Measurements from ENCODE around the gene PNPLA1.

The PNPLA1 gene

DNA sequence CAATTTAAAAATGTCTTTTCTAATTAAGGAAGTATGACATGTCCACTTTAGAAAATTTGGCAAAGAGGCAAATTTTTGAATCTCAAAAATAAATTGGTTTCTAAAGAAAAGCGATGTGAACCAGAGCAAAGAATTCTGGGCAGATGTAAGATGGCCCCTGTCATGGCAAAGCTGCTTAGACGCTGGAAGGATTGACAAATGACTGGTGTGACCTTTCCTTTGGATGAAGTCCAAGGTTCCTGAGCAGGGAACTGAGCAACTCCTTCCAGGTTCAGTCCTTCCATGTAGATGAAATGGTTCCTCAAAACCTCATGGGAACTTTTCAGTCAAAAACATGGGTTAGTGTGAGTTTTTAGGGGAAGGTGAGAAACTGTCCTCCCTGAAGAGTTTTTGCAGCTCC, 48.2 kb upstream of the PNPLA1 start:
- TF ChIP-seq ARNTL (CRISPR knock-in tag; IDR thresholded peaks at IDR 0.05; ENCODE audit: borderline replicate concordance, low read depth): no peak
- TF ChIP-seq SNAI2 (CRISPR knock-in tag; IDR thresholded peaks at IDR 0.05): no peak
- no peak for TF ChIP-seq RARB (CRISPR knock-in tag; IDR thresholded peaks at IDR 0.05)
- ATAC-seq: no peak

- TF ChIP-seq ZFP30 (CRISPR knock-in tag; IDR thresholded peaks at IDR 0.05) (no peak), ARNTL (CRISPR knock-in tag; IDR thresholded peaks at IDR 0.05; ENCODE audit: borderline replicate concordance, low read depth) (no peak), CSDC2 (CRISPR knock-in tag; IDR thresholded peaks at IDR 0.05) (no peak), ZNF70 (CRISPR knock-in tag; IDR thresholded peaks at IDR 0.05) (no peak), ZC3H10 (CRISPR knock-in tag; IDR thresholded peaks at IDR 0.05) (no peak), RARB (CRISPR knock-in tag; IDR thresholded peaks at IDR 0.05) (no peak), ESRRG (CRISPR knock-in tag; IDR thresholded peaks at IDR 0.05) (no peak)
- TF ChIP-seq, protein P1, sequence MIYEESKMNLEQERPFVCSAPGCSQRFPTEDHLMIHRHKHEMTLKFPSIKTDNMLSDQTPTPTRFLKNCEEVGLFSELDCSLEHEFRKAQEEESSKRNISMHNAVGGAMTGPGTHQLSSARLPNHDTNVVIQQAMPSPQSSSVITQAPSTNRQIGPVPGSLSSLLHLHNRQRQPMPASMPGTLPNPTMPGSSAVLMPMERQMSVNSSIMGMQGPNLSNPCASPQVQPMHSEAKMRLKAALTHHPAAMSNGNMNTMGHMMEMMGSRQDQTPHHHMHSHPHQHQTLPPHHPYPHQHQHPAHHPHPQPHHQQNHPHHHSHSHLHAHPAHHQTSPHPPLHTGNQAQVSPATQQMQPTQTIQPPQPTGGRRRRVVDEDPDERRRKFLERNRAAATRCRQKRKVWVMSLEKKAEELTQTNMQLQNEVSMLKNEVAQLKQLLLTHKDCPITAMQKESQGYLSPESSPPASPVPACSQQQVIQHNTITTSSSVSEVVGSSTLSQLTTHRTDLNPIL (CRISPR knock-in tag; IDR thresholded peaks at IDR 0.05; ENCODE audit: low read depth): no peak
- TF ChIP-seq, protein P2, sequence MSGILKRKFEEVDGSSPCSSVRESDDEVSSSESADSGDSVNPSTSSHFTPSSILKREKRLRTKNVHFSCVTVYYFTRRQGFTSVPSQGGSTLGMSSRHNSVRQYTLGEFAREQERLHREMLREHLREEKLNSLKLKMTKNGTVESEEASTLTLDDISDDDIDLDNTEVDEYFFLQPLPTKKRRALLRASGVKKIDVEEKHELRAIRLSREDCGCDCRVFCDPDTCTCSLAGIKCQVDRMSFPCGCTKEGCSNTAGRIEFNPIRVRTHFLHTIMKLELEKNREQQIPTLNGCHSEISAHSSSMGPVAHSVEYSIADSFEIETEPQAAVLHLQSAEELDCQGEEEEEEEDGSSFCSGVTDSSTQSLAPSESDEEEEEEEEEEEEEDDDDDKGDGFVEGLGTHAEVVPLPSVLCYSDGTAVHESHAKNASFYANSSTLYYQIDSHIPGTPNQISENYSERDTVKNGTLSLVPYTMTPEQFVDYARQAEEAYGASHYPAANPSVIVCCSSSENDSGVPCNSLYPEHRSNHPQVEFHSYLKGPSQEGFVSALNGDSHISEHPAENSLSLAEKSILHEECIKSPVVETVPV (CRISPR knock-in tag; IDR thresholded peaks at IDR 0.05): no peak
- ATAC-seq: no peak
Measured at GRCh38 chr6:36222924-36223323, 46.9 kb upstream of the PNPLA1 start.

- no peak for ATAC-seq
- no peak for TF ChIP-seq ZNF8 (CRISPR knock-in tag; IDR thresholded peaks at IDR 0.05)
- no peak for TF ChIP-seq GLIS3 (CRISPR knock-in tag; IDR thresholded peaks at IDR 0.05)
- TF ChIP-seq ZFP3 (CRISPR knock-in tag; IDR thresholded peaks at IDR 0.05): no peak
- no peak for TF ChIP-seq OSR1 (CRISPR knock-in tag; IDR thresholded peaks at IDR 0.05)
- TF ChIP-seq, protein P1 (CRISPR knock-in tag; IDR thresholded peaks at IDR 0.05; ENCODE audit: low read depth): no peak
- TF ChIP-seq ARNTL (CRISPR knock-in tag; IDR thresholded peaks at IDR 0.05; ENCODE audit: borderline replicate concordance, low read depth): no peak
- no peak for TF ChIP-seq PATZ1 (CRISPR knock-in tag; IDR thresholded peaks at IDR 0.05; ENCODE audit: borderline replicate concordance)
- TF ChIP-seq BACH2 (CRISPR knock-in tag; IDR thresholded peaks at IDR 0.05; ENCODE audit: borderline replicate concordance): no peak
- TF ChIP-seq POU6F1 (CRISPR knock-in tag; IDR thresholded peaks at IDR 0.05; ENCODE audit: borderline replicate concordance, low read depth): no peak
- no peak; the same call in 1 of the 2 replicates for TF ChIP-seq ISL1 (CRISPR knock-in tag; IDR thresholded peaks at IDR 0.05)
- no peak for TF ChIP-seq ZNF70 (CRISPR knock-in tag; IDR thresholded peaks at IDR 0.05)
- TF ChIP-seq ZFP30 (CRISPR knock-in tag; IDR thresholded peaks at IDR 0.05): no peak
- no peak for TF ChIP-seq RARB (CRISPR knock-in tag; IDR thresholded peaks at IDR 0.05)
- TF ChIP-seq TOX (CRISPR knock-in tag; IDR thresholded peaks at IDR 0.05; ENCODE audit: borderline replicate concordance): no peak
- no peak for TF ChIP-seq PPARA (CRISPR knock-in tag; IDR thresholded peaks at IDR 0.05; ENCODE audit: borderline replicate concordance)
- no peak for TF ChIP-seq TCF4 (CRISPR knock-in tag; IDR thresholded peaks at IDR 0.05; ENCODE audit: borderline replicate concordance)
- no peak for TF ChIP-seq CSDC2 (CRISPR knock-in tag; IDR thresholded peaks at IDR 0.05)
- TF ChIP-seq, protein P2 (CRISPR knock-in tag; IDR thresholded peaks at IDR 0.05): no peak
- no peak for TF ChIP-seq SNAI2 (CRISPR knock-in tag; IDR thresholded peaks at IDR 0.05)
Measured at GRCh38 chr6:36223706-36224105, 46.2 kb upstream of the PNPLA1 start.
